HEK293 (cell line): ENCODE data around the gene PCDH9.

Source experiments
- BCL6B ChIP-seq: fragments of 450-650 bp; formaldehyde crosslinking; IDR thresholded peaks from 2 replicates; pipeline ENCODE4 v1.5.1; 2017; ENCODE audit warnings: missing biosample characterization, missing genetic modification characterization
- CTCF ChIP-seq: fragments of 450-650 bp; formaldehyde crosslinking; IDR thresholded peaks from 2 replicates; pipeline ENCODE4 v1.5.1; 2016; ENCODE audit warnings: missing biosample characterization, missing genetic modification characterization
- IKZF3 ChIP-seq: fragments of 450-650 bp; IDR thresholded peaks from 2 replicates; pipeline ENCODE4 v1.5.0; 2018; ENCODE audit warnings: missing biosample characterization, mild to moderate bottlenecking, missing genetic modification characterization, moderate library complexity
- OSR2 ChIP-seq: fragments of 450-650 bp; formaldehyde crosslinking; IDR thresholded peaks from 2 replicates; pipeline ENCODE4 v1.5.1; 2016; ENCODE audit warnings: missing biosample characterization, missing genetic modification characterization
- PATZ1 ChIP-seq: fragments of 450-650 bp; formaldehyde crosslinking; IDR thresholded peaks from 2 replicates; pipeline ENCODE4 v1.5.1; 2016; ENCODE audit warnings: missing biosample characterization, missing genetic modification characterization
- SP2 ChIP-seq: fragments of 450-650 bp; formaldehyde crosslinking; IDR thresholded peaks from 2 replicates; pipeline ENCODE4 v1.5.1; 2016; ENCODE audit warnings: missing biosample characterization, missing genetic modification characterization
- ZNF140 ChIP-seq: fragments of 450-650 bp; formaldehyde crosslinking; IDR thresholded peaks from 2 replicates; pipeline ENCODE4 v1.5.1; 2016; ENCODE audit warnings: missing biosample characterization, missing genetic modification characterization
- ZNF146 ChIP-seq: fragments of 450-650 bp; formaldehyde crosslinking; IDR thresholded peaks from 2 replicates; pipeline ENCODE4 v1.5.1; 2016; ENCODE audit warnings: missing biosample characterization, missing genetic modification characterization
- ZNF311 ChIP-seq: fragments of 450-650 bp; formaldehyde crosslinking; IDR thresholded peaks from 2 replicates; pipeline ENCODE4 v1.5.1; 2017; ENCODE audit warnings: missing biosample characterization, missing genetic modification characterization, borderline replicate concordance
- ZNF510 ChIP-seq: fragments of 450-650 bp; formaldehyde crosslinking; IDR thresholded peaks from 2 replicates; pipeline ENCODE4 v1.5.1; 2018; ENCODE audit warnings: mild to moderate bottlenecking, missing genetic modification characterization, missing biosample characterization; ENCODE audit not compliant: insufficient replicate concordance
- ZNF560 ChIP-seq: fragments of 450-650 bp; formaldehyde crosslinking; IDR thresholded peaks from 2 replicates; pipeline ENCODE4 v1.5.1; 2017; ENCODE audit warnings: missing biosample characterization, missing genetic modification characterization, borderline replicate concordance
- ZNF785 ChIP-seq: fragments of 450-650 bp; formaldehyde crosslinking; IDR thresholded peaks from 2 replicates; pipeline ENCODE4 v1.5.1; 2016; ENCODE audit warnings: missing biosample characterization, missing genetic modification characterization

- no peak for TF ChIP-seq ZNF146 (tag by site-specific recombination)
- no peak for TF ChIP-seq ZNF560 (tag by site-specific recombination)
- TF ChIP-seq ZNF140 (tag by site-specific recombination) = no peak
- TF ChIP-seq ZNF311 (tag by site-specific recombination) = no peak
- TF ChIP-seq ZNF785 (tag by site-specific recombination) = no peak
- TF ChIP-seq ZNF510 (tag by site-specific recombination) = no peak
- no peak for TF ChIP-seq CTCF (tag by site-specific recombination)
- no peak for TF ChIP-seq IKZF3 (tag by site-specific recombination)
- TF ChIP-seq OSR2 (tag by site-specific recombination) = no peak
- TF ChIP-seq PATZ1 (tag by site-specific recombination) = no peak
- no peak for TF ChIP-seq SP2 (tag by site-specific recombination)
- TF ChIP-seq BCL6B (tag by site-specific recombination) = no peak
Measured at GRCh38 chr13:66971004-66971403, 259.1 kb downstream of the PCDH9 start.
